Sigmoid colon (tissue), 7 donors: ENCODE data around the gene POLK. TPM values are rescaled to one million over a fixed set of nuclear protein-coding genes. Genes with fewer than 3 reads are reported as not detected.

Source experiments
- DNase-seq: peaks from one replicate; pipeline ENCODE4 v3.0.0-alpha.2; 2019
- H3K27ac ChIP-seq, 4 donors: fragments of 200-600 bp; sonication (generic); one replicate each; pipeline ENCODE4 v1.5.1; 2016 to 2019; ENCODE audit warnings: mild to moderate bottlenecking in 1 of 4
- H3K27me3 ChIP-seq, 3 donors: fragments of 200-600 bp; sonication (generic); one replicate each; pipeline ENCODE4 v1.5.1; 2019; ENCODE audit warnings: mild to moderate bottlenecking in 1 of 3
- H3K36me3 ChIP-seq, 4 donors: fragments of 200-600 bp; sonication (generic); one replicate each; pipeline ENCODE4 v1.5.1; 2016 to 2019
- H3K4me1 ChIP-seq, 4 donors: fragments of 200-600 bp; sonication (generic); one replicate each; pipeline ENCODE4 v1.5.1; 2017 to 2019
- H3K4me3 ChIP-seq, 4 donors: fragments of 200-600 bp; sonication (generic); one replicate each; pipeline ENCODE4 v1.5.1; 2017 to 2019; ENCODE audit warnings: mild to moderate bottlenecking in 2 of 4, moderate library complexity in 1 of 4
- H3K9me3 ChIP-seq, 4 donors: fragments of 200-600 bp in 3 of 4; sonication (generic) in 3 of 4; one replicate each; pipeline versions ENCODE4 v1.5.1 to v1.6.1; 2013 to 2019
- CTCF ChIP-seq, 4 experiments: fragments of 450-650 bp in 3 of 4; fragments of 200-600 bp in 1 of 4; IDR thresholded peaks; one replicate each; pipeline ENCODE4 v1.5.1; 2016 to 2019; ENCODE audit warnings: antibody characterized with exemption in 4 of 4, mild to moderate bottlenecking in 3 of 4, moderate library complexity in 2 of 4
- EP300 ChIP-seq, 4 donors: sonication (generic); formaldehyde crosslinking; IDR thresholded peaks; one replicate each; pipeline ENCODE4 v1.6.1; 2017; ENCODE audit warnings: antibody characterized with exemption in 4 of 4
- POLR2A ChIP-seq, 2 donors: fragments of 450-650 bp; IDR thresholded peaks; one replicate each; pipeline ENCODE4 v1.6.1; 2016; ENCODE audit warnings: antibody characterized with exemption in 2 of 2, mild to moderate bottlenecking in 2 of 2, moderate library complexity in 2 of 2
- POLR2AphosphoS5 ChIP-seq, 4 donors: sonication (generic); formaldehyde crosslinking; IDR thresholded peaks; one replicate each; pipeline ENCODE4 v1.6.1; 2017; ENCODE audit warnings: antibody characterized with exemption in 4 of 4
- whole genome bisulfite sequencing, 2 donors: extraction: QIAGEN DNeasy Blood & Tissue Kit; methylation state at CpG; one replicate each; pipeline ENCODE4 v1.1.7; 2013; 5-methylcytosine and 5-hydroxymethylcytosine counted together
- intact Hi-C: fragments of 100-400 bp; cut with DNase I; formaldehyde crosslinking; loops from one replicate; pipeline ENCODE4 v1.15.1; 2023
- polyA plus RNA-seq, 3 donors: library from polyadenylated mRNA; stranded (reverse); fragments of 200-250 nt; gene quantifications; one replicate each; pipeline ENCODE4 v1.2.3, GENCODE V29; 2013
- total RNA-seq, 4 donors: library from RNA; depleted of rRNA; stranded (reverse); fragments of >200 nt; gene quantifications; one replicate each; pipeline ENCODE4 v1.1.0, GENCODE V29; 2016
- donor health status: healthy with polysubstance abuse.
- donor health status: Bipolar disorder and iron deficiency.
- donor health status: healthy.

POLK gene
- total and polyA plus RNA-seq, 7 donors = 3.9 to 48.5 (median 35.2) TPM

GRCh38 chr5:75546830-75547229 is 35.1 kb downstream of the POLK start:
- H3K4me1 ChIP-seq = peaks cover 0 to 5% (median 0%) of the 10 kb centered on the region in 4 donors
- no peaks in the 10 kb centered on the region for H3K9me3 ChIP-seq
- no peaks in the 10 kb centered on the region for H3K27me3 ChIP-seq
- no peaks in the 10 kb centered on the region for H3K36me3 ChIP-seq
- no peak overlapping the region for H3K27ac ChIP-seq
- no peak overlapping the region for H3K4me3 ChIP-seq
- intact Hi-C loops = no loop called here
- TF ChIP-seq POLR2AphosphoS5 (IDR thresholded peaks at IDR 0.05) (no peak), CTCF (IDR thresholded peaks at IDR 0.05) (no peak), POLR2A (IDR thresholded peaks at IDR 0.05) (no peak), EP300 (IDR thresholded peaks at IDR 0.05) (no peak)
- no peak for DNase-seq
- WGBS, 2 donors = 91 to 96% methylated on average over 6 of the region's 6 CpGs

DNA sequence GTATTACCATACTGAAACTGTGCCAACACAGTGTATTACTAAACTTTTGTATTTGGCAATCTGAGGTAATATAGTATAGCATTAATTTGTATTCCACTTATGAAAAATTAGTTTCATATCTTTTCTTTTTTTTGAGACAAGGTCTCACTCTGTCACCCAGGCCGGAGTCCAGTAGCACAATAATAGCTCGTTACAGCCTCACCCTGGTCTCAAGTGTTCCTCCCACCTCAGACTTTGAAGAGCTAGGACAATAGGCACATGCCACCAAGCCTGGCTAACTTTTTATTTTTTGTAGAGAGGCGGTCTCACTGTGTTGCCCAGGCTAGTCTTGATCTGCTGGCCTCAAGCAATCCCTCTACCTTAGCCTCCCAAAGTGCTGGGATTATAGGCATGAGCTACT is 36.1 kb downstream of the POLK start:
- TF ChIP-seq EP300 (IDR thresholded peaks at IDR 0.05) = no peak
- no peak for TF ChIP-seq CTCF (IDR thresholded peaks at IDR 0.05)
- TF ChIP-seq POLR2AphosphoS5 (IDR thresholded peaks at IDR 0.05) = no peak
- TF ChIP-seq POLR2A (IDR thresholded peaks at IDR 0.05) = no peak
- 80 to 88% methylated on average over 3 of the region's 3 CpGs for WGBS, 2 donors

DNA sequence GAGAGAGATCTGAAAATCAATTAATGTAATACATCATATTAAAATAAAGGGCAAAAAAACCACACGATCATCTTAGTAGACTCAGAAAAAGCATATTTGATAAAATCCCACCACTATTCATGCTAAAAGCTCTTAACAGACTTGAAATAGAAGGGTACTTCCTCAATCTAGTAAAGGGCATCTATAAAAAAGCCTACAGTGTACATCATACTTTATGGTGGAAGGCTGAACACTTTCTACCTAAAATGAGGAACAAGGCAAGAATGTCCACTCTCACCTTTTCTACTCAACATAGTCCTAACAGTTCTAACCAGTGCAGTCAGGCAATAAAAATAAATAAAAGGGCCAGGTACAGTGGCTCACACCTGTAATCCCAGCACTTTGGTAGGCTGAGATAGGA is 38.9 kb downstream of the POLK start:
- no peak overlapping the region for H3K4me3 ChIP-seq
- DNase-seq = no peak
- WGBS, 2 donors = 94 to 100% methylated on average over 1 of the region's 1 CpG
- intact Hi-C loops = no loop called here
- TF ChIP-seq EP300 (IDR thresholded peaks at IDR 0.05) = no peak
- TF ChIP-seq POLR2AphosphoS5 (IDR thresholded peaks at IDR 0.05) = no peak
- TF ChIP-seq CTCF (IDR thresholded peaks at IDR 0.05) = no peak
- TF ChIP-seq POLR2A (IDR thresholded peaks at IDR 0.05) = no peak
- no peak overlapping the region for H3K27ac ChIP-seq
- H3K4me1 ChIP-seq = no peaks in the 10 kb centered on the region
- no peaks in the 10 kb centered on the region for H3K27me3 ChIP-seq
- no peaks in the 10 kb centered on the region for H3K9me3 ChIP-seq
- peaks cover 0 to 27% (median 12%) of the 10 kb centered on the region in 4 donors for H3K36me3 ChIP-seq

More for the DNA sequence above, 36.1 kb downstream of the POLK start:
- no peaks in the 10 kb centered on the region for H3K27me3 ChIP-seq
- peaks cover 0 to 5% (median 0%) of the 10 kb centered on the region in 4 donors for H3K4me1 ChIP-seq
- no peaks in the 10 kb centered on the region for H3K9me3 ChIP-seq
- no peak for DNase-seq
- H3K4me3 ChIP-seq = no peak overlapping the region
- intact Hi-C loops = no loop called here
- peaks cover 0 to 9% (median 6%) of the 10 kb centered on the region in 4 donors for H3K36me3 ChIP-seq
- no peak overlapping the region for H3K27ac ChIP-seq

DNA sequence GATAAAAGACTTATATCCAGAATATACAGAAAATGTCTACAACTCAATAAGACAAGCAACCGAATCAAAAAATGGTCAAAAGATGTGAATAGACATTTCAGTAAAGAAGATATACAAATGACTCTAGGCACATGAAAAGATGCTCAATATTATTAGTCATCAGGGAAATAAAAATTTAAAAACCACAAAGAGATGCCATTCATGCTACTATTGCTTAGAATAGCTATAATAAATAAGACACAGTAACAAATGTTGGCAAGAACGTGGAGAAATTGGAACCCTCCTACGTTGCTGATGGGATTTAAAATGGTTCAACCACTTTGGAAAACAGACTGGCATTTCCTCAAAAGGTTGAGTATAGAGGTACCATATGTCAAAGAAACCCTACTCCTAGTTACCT is 39.8 kb downstream of the POLK start:
- Histone ChIP-seq H3K27ac (no peak overlapping the region), H3K27me3 (no peaks in the 10 kb centered on the region), H3K4me1 (no peaks in the 10 kb centered on the region), H3K36me3 (peaks cover 0 to 29% (median 12%) of the 10 kb centered on the region in 4 donors), H3K9me3 (no peaks in the 10 kb centered on the region), H3K4me3 (no peak overlapping the region)
- intact Hi-C loops = no loop called here
- no peak for TF ChIP-seq CTCF (IDR thresholded peaks at IDR 0.05)
- no peak for TF ChIP-seq EP300 (IDR thresholded peaks at IDR 0.05)
- no peak for TF ChIP-seq POLR2A (IDR thresholded peaks at IDR 0.05)
- no peak for TF ChIP-seq POLR2AphosphoS5 (IDR thresholded peaks at IDR 0.05)
- no peak for DNase-seq
- 94 to 96% methylated on average over 3 of the region's 3 CpGs for WGBS, 2 donors

- 98% methylated on average over 2 of the region's 2 CpGs for WGBS, 2 donors
Observed at GRCh38 chr5:75552764-75553163, 41.1 kb downstream of the POLK start.

More at GRCh38 chr5:75552764-75553163, 41.1 kb downstream of the POLK start:
- no peak overlapping the region for H3K4me3 ChIP-seq
- intact Hi-C loops = no loop called here
- H3K36me3 ChIP-seq = peaks cover 0 to 38% (median 14%) of the 10 kb centered on the region in 4 donors
- H3K9me3 ChIP-seq = no peaks in the 10 kb centered on the region
- H3K27me3 ChIP-seq = no peaks in the 10 kb centered on the region
- H3K27ac ChIP-seq = no peak overlapping the region
- H3K4me1 ChIP-seq = no peaks in the 10 kb centered on the region
- TF ChIP-seq EP300 (IDR thresholded peaks at IDR 0.05) = no peak
- no peak for TF ChIP-seq CTCF (IDR thresholded peaks at IDR 0.05)
- no peak for TF ChIP-seq POLR2AphosphoS5 (IDR thresholded peaks at IDR 0.05)
- TF ChIP-seq POLR2A (IDR thresholded peaks at IDR 0.05) = no peak
- no peak for DNase-seq
